ENCODE results near the gene MTA1.

Gene MTA1

DNA sequence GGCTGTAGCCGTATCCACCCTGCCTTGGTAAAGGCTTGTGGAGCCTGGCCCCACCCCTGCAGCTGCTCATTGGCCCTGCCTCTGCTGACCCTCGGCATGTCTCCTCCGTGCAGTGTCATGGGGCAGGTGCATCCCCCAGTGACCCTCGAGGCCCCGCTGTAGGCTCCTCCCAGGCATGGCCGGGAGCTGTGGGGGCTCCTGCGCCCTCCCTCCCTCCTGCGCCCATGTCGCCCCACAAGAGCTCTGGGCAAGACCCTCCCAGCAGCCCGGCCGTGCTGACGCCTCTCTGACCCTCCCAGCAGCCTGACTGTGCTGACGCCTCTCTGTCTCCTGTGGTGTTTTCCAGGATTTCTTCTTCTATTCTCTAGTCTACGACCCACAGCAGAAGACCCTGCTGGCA is 34.2 kb downstream of the MTA1 start:
- no peaks in the 10 kb centered on the region for H3K27me3 ChIP-seq (ENCODE audit: insufficient read depth, low read depth, severe bottlenecking)
- H3K36me3 ChIP-seq = peaks cover 75% of the 10 kb centered on the region
- no peak for DNase-seq
- H3K4me3 ChIP-seq (ENCODE audit: low read depth, low read length) = no peak overlapping the region
- TF ChIP-seq, protein P1, sequence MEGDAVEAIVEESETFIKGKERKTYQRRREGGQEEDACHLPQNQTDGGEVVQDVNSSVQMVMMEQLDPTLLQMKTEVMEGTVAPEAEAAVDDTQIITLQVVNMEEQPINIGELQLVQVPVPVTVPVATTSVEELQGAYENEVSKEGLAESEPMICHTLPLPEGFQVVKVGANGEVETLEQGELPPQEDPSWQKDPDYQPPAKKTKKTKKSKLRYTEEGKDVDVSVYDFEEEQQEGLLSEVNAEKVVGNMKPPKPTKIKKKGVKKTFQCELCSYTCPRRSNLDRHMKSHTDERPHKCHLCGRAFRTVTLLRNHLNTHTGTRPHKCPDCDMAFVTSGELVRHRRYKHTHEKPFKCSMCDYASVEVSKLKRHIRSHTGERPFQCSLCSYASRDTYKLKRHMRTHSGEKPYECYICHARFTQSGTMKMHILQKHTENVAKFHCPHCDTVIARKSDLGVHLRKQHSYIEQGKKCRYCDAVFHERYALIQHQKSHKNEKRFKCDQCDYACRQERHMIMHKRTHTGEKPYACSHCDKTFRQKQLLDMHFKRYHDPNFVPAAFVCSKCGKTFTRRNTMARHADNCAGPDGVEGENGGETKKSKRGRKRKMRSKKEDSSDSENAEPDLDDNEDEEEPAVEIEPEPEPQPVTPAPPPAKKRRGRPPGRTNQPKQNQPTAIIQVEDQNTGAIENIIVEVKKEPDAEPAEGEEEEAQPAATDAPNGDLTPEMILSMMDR (IDR thresholded peaks at IDR 0.05; ENCODE audit: low read depth, low read length) = no peak
- no peak overlapping the region for H3K27ac ChIP-seq
- H3K9me3 ChIP-seq (ENCODE audit: severe bottlenecking) = no peaks in the 10 kb centered on the region

DNA sequence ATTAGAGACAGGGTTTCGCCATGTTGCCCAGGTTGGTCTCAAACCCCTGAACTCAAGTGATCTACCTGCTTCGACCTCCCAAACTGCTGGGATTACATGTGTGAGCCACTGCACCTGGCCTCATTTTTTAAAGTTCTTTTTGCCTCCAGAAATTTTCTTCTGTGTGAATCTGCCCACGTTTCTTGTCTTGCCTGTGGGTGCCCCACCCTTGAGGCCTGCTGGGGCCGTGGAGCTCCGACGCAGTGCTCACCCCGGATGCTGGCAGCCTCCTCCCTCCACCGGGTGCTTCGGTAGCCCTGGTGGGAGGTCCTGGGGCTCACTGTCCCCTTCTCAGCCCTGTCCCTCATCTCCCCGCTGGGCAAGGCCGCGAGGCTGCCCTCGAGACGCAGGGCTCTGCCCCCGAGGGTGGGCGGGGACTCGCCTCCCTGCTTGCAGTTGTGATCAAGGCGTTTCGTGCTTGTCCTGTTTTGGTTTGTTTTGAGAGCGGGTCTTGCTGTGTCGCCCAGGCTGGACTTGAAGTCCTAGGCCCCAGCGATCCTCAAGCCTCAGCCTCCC is 35.5 kb downstream of the MTA1 start:
- Histone ChIP-seq H3K4me3 (ENCODE audit: low read depth, low read length) (no peak overlapping the region), H3K36me3 (peaks cover 66% of the 10 kb centered on the region), H3K27me3 (ENCODE audit: insufficient read depth, low read depth, severe bottlenecking) (no peaks in the 10 kb centered on the region), H3K9me3 (ENCODE audit: severe bottlenecking) (no peaks in the 10 kb centered on the region), H3K27ac (no peak overlapping the region)
- TF ChIP-seq, protein P1 (IDR thresholded peaks at IDR 0.05; ENCODE audit: low read depth, low read length) = no peak
- no peak for DNase-seq

DNA sequence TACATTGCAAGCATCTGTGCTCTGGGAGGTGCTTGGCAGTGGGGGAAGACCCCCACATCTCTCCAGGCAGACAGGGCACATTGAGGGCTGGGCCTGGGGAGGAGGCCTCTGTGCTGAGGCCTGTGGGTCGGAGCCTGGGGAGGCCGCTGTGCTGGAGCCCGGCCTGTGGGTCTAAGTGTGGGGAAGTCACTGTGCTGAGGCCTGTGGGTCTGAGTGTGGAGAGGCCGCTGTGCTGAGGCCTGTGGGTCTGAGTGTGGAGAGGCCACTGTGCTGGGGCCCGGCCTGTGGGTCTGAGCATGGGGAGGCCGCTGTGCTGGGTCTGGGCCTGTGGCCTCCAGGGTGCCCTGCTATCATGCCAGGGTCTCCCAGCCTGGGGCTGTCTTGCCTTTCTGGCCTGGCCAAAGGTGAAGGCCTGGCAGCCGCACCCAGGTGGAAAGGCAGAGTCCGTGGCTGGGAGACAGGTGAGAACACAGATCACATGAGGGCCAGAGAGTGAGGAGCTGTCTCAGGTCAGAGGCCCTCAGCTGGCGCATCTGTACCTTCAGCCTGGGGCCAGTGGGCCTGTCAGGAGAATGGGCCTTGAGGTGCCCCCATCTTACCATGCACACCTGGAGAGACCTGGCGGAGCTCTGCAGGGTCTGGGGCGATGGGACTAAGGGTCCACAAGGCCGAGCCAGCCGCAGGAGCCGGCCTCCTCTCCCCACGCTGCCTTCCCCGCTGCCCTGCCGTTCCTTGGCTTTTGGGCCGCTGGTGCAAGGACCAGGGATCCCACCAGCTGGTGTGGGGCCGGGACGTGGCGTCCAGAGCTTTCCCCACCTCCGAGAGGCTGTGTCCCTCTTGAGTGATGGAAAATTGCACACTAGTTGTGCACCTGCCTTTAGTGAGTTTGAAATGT is 36.4 kb downstream of the MTA1 start:
- no peak overlapping the region for H3K4me3 ChIP-seq (ENCODE audit: low read depth, low read length)
- no peaks in the 10 kb centered on the region for H3K9me3 ChIP-seq (ENCODE audit: severe bottlenecking)
- H3K27ac ChIP-seq = no peak overlapping the region
- peaks cover 66% of the 10 kb centered on the region for H3K36me3 ChIP-seq
- no peaks in the 10 kb centered on the region for H3K27me3 ChIP-seq (ENCODE audit: insufficient read depth, low read depth, severe bottlenecking)
- TF ChIP-seq, protein P1 (IDR thresholded peaks at IDR 0.05; ENCODE audit: low read depth, low read length) = no peak
- no peak for DNase-seq

DNA sequence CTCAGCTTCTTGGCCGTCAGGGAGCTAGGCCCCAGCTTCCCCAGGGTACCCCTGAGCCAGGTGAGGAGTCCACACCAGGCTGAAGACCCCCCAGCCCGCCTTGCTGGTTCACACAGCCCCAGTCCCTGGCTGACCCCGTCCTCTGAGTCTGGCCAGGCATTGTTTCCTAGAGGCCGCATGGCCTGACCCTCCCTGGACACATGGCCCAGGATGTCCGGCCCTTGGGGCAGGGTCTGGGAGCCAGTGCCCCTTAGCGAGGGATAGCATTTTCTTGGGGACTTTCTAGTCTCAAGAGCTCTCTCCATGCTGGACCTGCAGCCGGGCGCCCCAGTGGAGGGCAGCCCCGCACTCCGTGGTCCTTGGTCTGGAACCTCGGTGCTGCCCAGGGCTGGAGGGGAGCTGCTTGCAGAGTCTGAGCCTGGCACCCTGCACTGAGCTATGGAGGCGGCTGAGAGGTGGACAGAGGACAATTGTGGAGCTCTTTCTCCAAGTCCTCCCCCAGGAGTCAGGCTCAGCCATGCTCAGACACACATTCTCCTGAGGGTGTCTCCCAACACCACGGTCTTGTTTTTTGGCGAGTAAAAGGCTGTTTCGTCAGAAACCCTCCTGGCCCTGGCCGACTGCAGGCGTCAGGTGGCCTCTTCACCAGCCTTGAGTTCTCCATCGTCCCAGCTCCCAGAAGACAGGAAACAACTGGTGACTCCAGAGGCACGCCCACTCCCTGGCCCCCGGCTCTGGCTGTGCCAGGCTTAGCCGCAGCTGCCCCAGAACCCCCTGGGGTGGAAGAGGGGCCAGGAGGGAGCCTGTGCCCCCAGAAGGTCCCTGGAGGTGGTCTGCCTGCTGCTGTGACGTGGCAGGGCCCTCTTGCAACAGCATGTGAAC is 37.4 kb downstream of the MTA1 start:
- no peaks in the 10 kb centered on the region for H3K9me3 ChIP-seq (ENCODE audit: severe bottlenecking)
- no peak overlapping the region for H3K27ac ChIP-seq
- no peaks in the 10 kb centered on the region for H3K27me3 ChIP-seq (ENCODE audit: insufficient read depth, low read depth, severe bottlenecking)
- H3K36me3 ChIP-seq = peaks cover 69% of the 10 kb centered on the region
- no peak for DNase-seq
- TF ChIP-seq, protein P1 (IDR thresholded peaks at IDR 0.05; ENCODE audit: low read depth, low read length) = no peak
- no peak overlapping the region for H3K4me3 ChIP-seq (ENCODE audit: low read depth, low read length)

DNA sequence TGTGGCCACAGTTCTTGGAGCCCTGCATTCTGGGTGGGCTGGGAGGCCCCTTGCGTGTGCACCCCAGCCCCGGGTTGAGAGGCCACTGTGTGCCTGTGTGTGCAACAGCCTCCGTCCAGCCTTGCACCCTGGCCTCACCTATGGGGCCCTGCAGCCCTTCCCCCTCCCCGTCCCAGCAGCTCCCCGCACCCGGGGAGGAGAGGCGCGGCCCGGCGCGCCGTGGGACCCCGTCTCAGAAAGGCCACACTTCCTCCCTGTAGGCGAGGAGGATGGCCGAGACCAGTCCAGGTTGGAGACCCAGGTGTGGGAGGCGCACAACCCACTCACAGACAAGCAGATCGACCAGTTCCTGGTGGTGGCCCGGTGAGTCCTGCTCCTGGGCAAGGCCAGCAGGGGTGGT is 38.4 kb downstream of the MTA1 start:
- Histone ChIP-seq H3K4me3 (ENCODE audit: low read depth, low read length) (no peak overlapping the region), H3K36me3 (peaks cover 69% of the 10 kb centered on the region), H3K9me3 (ENCODE audit: severe bottlenecking) (no peaks in the 10 kb centered on the region), H3K27ac (no peak overlapping the region), H3K27me3 (ENCODE audit: insufficient read depth, low read depth, severe bottlenecking) (no peaks in the 10 kb centered on the region)
- TF ChIP-seq, protein P1 (IDR thresholded peaks at IDR 0.05; ENCODE audit: low read depth, low read length) = no peak
- DNase-seq = no peak

All from WERI-Rb-1 (cell line).